Activated CD4-positive, alpha-beta T cell treated with anti-CD3 and anti-CD28 coated beads for 36 hours (primary cell): ENCODE results near the gene ANKMY1. TPM values are rescaled to one million over a fixed set of nuclear protein-coding genes. Genes with fewer than 3 reads are reported as not detected.
A peak's percentile ranks its signal among the peaks of the same experiment; 100 is the strongest.

ENCODE experiments used
- ATAC-seq: fragments of 200-7000 bp; cut with Tn5 transposase; one replicate; pipeline ENCODE4 v1.10.0; 2021; ENCODE audit warnings: mild to moderate bottlenecking, moderate library complexity
- CTCF ChIA-PET: fragments of 350-600 bp; sonication (Branson Sonifier 250); formaldehyde crosslinking; loops from one replicate; lab custom pipeline; 2021; ENCODE audit warnings: antibody characterized with exemption; lab: Charles Lee
- POLR2A ChIA-PET: fragments of 350-600 bp; sonication (Branson Sonifier 250); formaldehyde crosslinking; loops from one replicate; lab custom pipeline; 2021; ENCODE audit warnings: antibody characterized with exemption, inconsistent platforms; lab: Charles Lee
- DNase-seq: peaks from one replicate; pipeline ENCODE4 v3.0.0-alpha.2; 2020
- H3K27ac Mint-ChIP-seq: one replicate; pipeline ENCODE4 v1.8.0; 2021; ENCODE audit warnings: mixed read lengths
- H3K27me3 Mint-ChIP-seq: one replicate; pipeline ENCODE4 v1.8.0; 2021; ENCODE audit warnings: mixed read lengths
- H3K36me3 Mint-ChIP-seq: one replicate; pipeline ENCODE4 v1.8.0; 2021; ENCODE audit warnings: low read depth, mixed read lengths
- H3K4me1 Mint-ChIP-seq: one replicate; pipeline ENCODE4 v1.8.0; 2021; ENCODE audit warnings: mixed read lengths
- H3K4me3 Mint-ChIP-seq: one replicate; pipeline ENCODE4 v1.8.0; 2021; ENCODE audit warnings: mild to moderate bottlenecking, moderate library complexity, mixed read lengths
- H3K9me3 Mint-ChIP-seq: one replicate; pipeline ENCODE4 v1.8.0; 2021; ENCODE audit warnings: low read depth, mixed read lengths
- intact Hi-C, 2 experiments: fragments of 100-400 bp; cut with DNase I in 1 of 2; cut with micrococcal nuclease in 1 of 2; formaldehyde crosslinking; loops; one replicate each; pipeline versions ENCODE4 v1.14.2 to v1.15.1; 2022 to 2024; cut with DNase I, micrococcal nuclease
- total RNA-seq, 2 experiments: library from RNA; stranded (reverse); gene quantifications; one replicate each; pipeline ENCODE4 v1.2.3, GENCODE V29; 2021

Gene ANKMY1
- total RNA-seq, 2 experiments from 2014 or later, result 20.7 to 24.0 TPM

- Mint-ChIP-seq H3K36me3 (peaks cover 3% of the 10 kb centered on the region), H3K27ac (no peak overlapping the region), H3K27me3 (no peaks in the 10 kb centered on the region), H3K4me3 (no peak overlapping the region), H3K9me3 (no peaks in the 10 kb centered on the region), H3K4me1 (peaks cover 23% of the 10 kb centered on the region)
- ATAC-seq, result no peak
- DNase-seq, result peak; percentile 1
- POLR2A ChIA-PET, result no interaction called here
- CTCF ChIA-PET, result no interaction called here
- intact Hi-C loops, result no loop called here
These were observed 14.6 kb upstream of the ANKMY1 start for GRCh38 chr2:240572141-240573031.

- POLR2A ChIA-PET, result no interaction called here
- ATAC-seq, result no peak
- DNase-seq, result peak; percentile 4
- H3K9me3 Mint-ChIP-seq, result no peaks in the 10 kb centered on the region
- H3K27me3 Mint-ChIP-seq, result no peaks in the 10 kb centered on the region
- H3K27ac Mint-ChIP-seq, result no peak overlapping the region
- CTCF ChIA-PET, result no interaction called here
- peaks cover 25% of the 10 kb centered on the region for H3K4me1 Mint-ChIP-seq
- intact Hi-C loops, result no loop called here
- no peak overlapping the region for H3K4me3 Mint-ChIP-seq
- peaks cover 2% of the 10 kb centered on the region for H3K36me3 Mint-ChIP-seq
These were observed 13.7 kb upstream of the ANKMY1 start for GRCh38 chr2:240571314-240571973.

GRCh38 chr2:240570531-240571313 lies 12.9 kb upstream of the ANKMY1 start:
- Mint-ChIP-seq H3K9me3 (no peaks in the 10 kb centered on the region), H3K27me3 (no peaks in the 10 kb centered on the region), H3K4me1 (peaks cover 25% of the 10 kb centered on the region), H3K27ac (peak overlapping the region; percentile 6), H3K36me3 (peaks cover 2% of the 10 kb centered on the region), H3K4me3 (no peak overlapping the region)
- DNase-seq (peak; percentile 4), ATAC-seq (no peak)
- POLR2A ChIA-PET, result no interaction called here
- CTCF ChIA-PET, result no interaction called here
- intact Hi-C loops, result no loop called here

- no peaks in the 10 kb centered on the region for H3K9me3 Mint-ChIP-seq
- no peak for ATAC-seq
- CTCF ChIA-PET, result no interaction called here
These were observed 12.3 kb upstream of the ANKMY1 start for GRCh38 chr2:240569998-240570530.

GRCh38 chr2:240569523-240569997 lies 11.8 kb upstream of the ANKMY1 start:
- ChIA-PET POLR2A (interaction anchor here (0.7 to 1.4 kb wide), 2 partner anchors 17 to 48 kb away, joined by 3 to 8 read pairs; partner anchors contain the start of gene CAPN10), CTCF (interaction anchor here (1.0 to 1.6 kb wide), 4 partner anchors 10 to 55 kb away, joined by 3 to 7 read pairs (median 6); partner anchors contain the start of gene CAPN10)
- H3K4me1 Mint-ChIP-seq, result peaks cover 34% of the 10 kb centered on the region
- H3K27ac Mint-ChIP-seq, result peak overlapping the region; percentile 29
- no peaks in the 10 kb centered on the region for H3K9me3 Mint-ChIP-seq
- intact Hi-C loops, result loop anchor here (5.0 to 10.0 kb wide), 8 partner anchors 53 to 1315 kb away; partner anchors contain the start of genes D2HGDH (in 1 of the 2), DTYMK (in 1 of the 2), FARP2 (in 1 of the 2) and MTERF4 (in 1 of the 2)
- H3K27me3 Mint-ChIP-seq, result no peaks in the 10 kb centered on the region
- H3K4me3 Mint-ChIP-seq, result peak overlapping the region; percentile 87
- ATAC-seq, result no peak
- peaks cover 8% of the 10 kb centered on the region for H3K36me3 Mint-ChIP-seq
- DNase-seq, result no peak

More at GRCh38 chr2:240569998-240570530, 12.3 kb upstream of the ANKMY1 start:
- intact Hi-C loops, result loop anchor here (5.0 to 10.0 kb wide), 8 partner anchors 52 to 1315 kb away; partner anchors contain the start of genes D2HGDH (in 1 of the 2), DTYMK (in 1 of the 2), FARP2 (in 1 of the 2) and MTERF4 (in 1 of the 2)
- DNase-seq, result no peak
- Mint-ChIP-seq H3K4me1 (peaks cover 29% of the 10 kb centered on the region), H3K4me3 (peak overlapping the region; percentile 87), H3K27me3 (no peaks in the 10 kb centered on the region), H3K27ac (no peak overlapping the region), H3K36me3 (peaks cover 3% of the 10 kb centered on the region)
- POLR2A ChIA-PET, result no interaction called here

GRCh38 chr2:240568678-240569522 lies 11.1 kb upstream of the ANKMY1 start:
- no peak for ATAC-seq
- Mint-ChIP-seq H3K27ac (peak overlapping the region; percentile 60), H3K27me3 (no peaks in the 10 kb centered on the region), H3K4me3 (peak overlapping the region; percentile 87), H3K9me3 (no peaks in the 10 kb centered on the region), H3K4me1 (peaks cover 41% of the 10 kb centered on the region), H3K36me3 (peaks cover 13% of the 10 kb centered on the region)
- ChIA-PET CTCF (interaction anchor here (1.0 to 1.6 kb wide), 4 partner anchors 11 to 55 kb away, joined by 3 to 7 read pairs (median 6); partner anchors contain the start of gene CAPN10), POLR2A (interaction anchor here (0.7 to 1.4 kb wide), 2 partner anchors 18 to 48 kb away, joined by 3 to 8 read pairs; partner anchors contain the start of gene CAPN10)
- peak; percentile 65 for DNase-seq
- intact Hi-C loops, result loop anchor here (1.0 to 10.0 kb wide), 10 partner anchors 9 to 1316 kb away; partner anchors contain the start of genes D2HGDH (in 1 of the 2), DTYMK (in 1 of the 2), DUSP28 (in 1 of the 2) and FARP2 (in 1 of the 2)

- Mint-ChIP-seq H3K27me3 (no peaks in the 10 kb centered on the region), H3K9me3 (no peaks in the 10 kb centered on the region), H3K4me3 (peak within 1 kb of the TSS; percentile 87), H3K36me3 (peaks cover 21% of the 10 kb centered on the region), H3K27ac (peak within 1 kb of the TSS; percentile 94), H3K4me1 (peaks cover 49% of the 10 kb centered on the region)
- ChIA-PET CTCF (interaction anchor here (0.7 to 3.8 kb wide), 4 partner anchors 12 to 24 kb away, joined by 3 to 61 read pairs (median 7); partner anchors contain the start of gene CAPN10), POLR2A (interaction anchor here (1.4 kb wide), 1 partner anchor 18 kb away, joined by 8 read pairs; the partner anchor contains the start of gene CAPN10)
- DNase-seq (peak; percentile 69), ATAC-seq (peak; percentile 17)
- intact Hi-C loops, result loop anchor here (1.0 to 10.0 kb wide), 10 partner anchors 8 to 1317 kb away; partner anchors contain the start of genes D2HGDH (in 1 of the 2), DTYMK (in 1 of the 2), DUSP28 (in 1 of the 2) and FARP2 (in 1 of the 2)
These were observed 10.3 kb upstream of the ANKMY1 start, which contains the start of gene RNPEPL1 for GRCh38 chr2:240567872-240568677. TSS of gene RNPEPL1 (plus strand) at chr2:240568484. CDS start at chr2:240568587, 103 bp downstream.

- ChIA-PET POLR2A (interaction anchor here (3.4 kb wide), 1 partner anchor 19 kb away, joined by 34 read pairs; the partner anchor contains the start of gene CAPN10), CTCF (interaction anchor here (0.6 to 4.4 kb wide), 7 partner anchors 13 to 550 kb away, joined by 3 to 61 read pairs (median 10); partner anchors contain the start of gene CAPN10)
- Mint-ChIP-seq H3K27me3 (no peaks in the 10 kb centered on the region), H3K9me3 (no peaks in the 10 kb centered on the region), H3K36me3 (peaks cover 27% of the 10 kb centered on the region), H3K4me1 (peaks cover 57% of the 10 kb centered on the region), H3K4me3 (peak overlapping the region; percentile 87), H3K27ac (peak overlapping the region; percentile 94)
- DNase-seq, result peak; percentile 51
- intact Hi-C loops, result loop anchor here (5.0 to 10.0 kb wide), 8 partner anchors 55 to 1317 kb away; partner anchors contain the start of genes D2HGDH (in 1 of the 2), DTYMK (in 1 of the 2), FARP2 (in 1 of the 2) and MTERF4 (in 1 of the 2)
- no peak for ATAC-seq
These were observed 9.5 kb upstream of the ANKMY1 start for GRCh38 chr2:240567137-240567871.
